ENCODE measurements around the gene PLEKHM2. TPM values are rescaled to one million over a fixed set of nuclear protein-coding genes. Genes with fewer than 3 reads are reported as not detected.

The PLEKHM2 gene
- total RNA-seq, 3 donors from 2014 or later (not counting 1 experiment from before 2014, with no cell fraction given) = 47.8 to 61.0 (median 50.9) TPM

- Histone ChIP-seq H3K4me3 (ENCODE audit: low read length) (no peak overlapping the region), H3K36me3 (ENCODE audit: control insufficient read depth, insufficient read depth, low read length) (peaks cover 41% of the 10 kb centered on the region), H3K27me3 (ENCODE audit: control insufficient read depth, insufficient read depth, low read length) (no peaks in the 10 kb centered on the region), H3K4me1 (ENCODE audit: control insufficient read depth, insufficient read depth, low read length) (no peaks in the 10 kb centered on the region), H3K27ac (ENCODE audit: low read length) (no peak overlapping the region), H3K9me3 (ENCODE audit: control insufficient read depth, insufficient read depth, low read length) (no peaks in the 10 kb centered on the region)
- H3K36me3 Mint-ChIP-seq = no peaks in the 10 kb centered on the region
- intact Hi-C loops (cut with micrococcal nuclease) = no loop called here
- no peak overlapping the region for H3K4me3 Mint-ChIP-seq
- H3K4me1 Mint-ChIP-seq = no peaks in the 10 kb centered on the region
- TF ChIP-seq CTCF (IDR thresholded peaks at IDR 0.05) = no peak
- ATAC-seq (no peak), DNase-seq (no peak)
- no peaks in the 10 kb centered on the region for H3K27me3 Mint-ChIP-seq (ENCODE audit: low read depth in 2 of 2)
- WGBS (ENCODE audit: insufficient coverage) = 96% methylated on average over 27 of the region's 27 CpGs
- no peak overlapping the region for H3K27ac Mint-ChIP-seq
- no peaks in the 10 kb centered on the region for H3K9me3 Mint-ChIP-seq
Measured at GRCh38 chr1:15733726-15734226, 49.7 kb downstream of the PLEKHM2 start.

- H3K27ac ChIP-seq (ENCODE audit: low read length) = no peak overlapping the region
- H3K4me1 ChIP-seq (ENCODE audit: control insufficient read depth, insufficient read depth, low read length) = no peaks in the 10 kb centered on the region
- 93% methylated on average over 13 of the region's 13 CpGs for WGBS (ENCODE audit: insufficient coverage)
- H3K27me3 ChIP-seq (ENCODE audit: control insufficient read depth, insufficient read depth, low read length) = no peaks in the 10 kb centered on the region
- no peaks in the 10 kb centered on the region for H3K36me3 Mint-ChIP-seq
- ATAC-seq (no peak), DNase-seq (no peak)
- no peak overlapping the region for H3K4me3 Mint-ChIP-seq
- intact Hi-C loops (cut with micrococcal nuclease) = no loop called here
- H3K4me1 Mint-ChIP-seq = no peaks in the 10 kb centered on the region
- H3K4me3 ChIP-seq (ENCODE audit: low read length) = no peak overlapping the region
- H3K36me3 ChIP-seq (ENCODE audit: control insufficient read depth, insufficient read depth, low read length) = peaks cover 35% of the 10 kb centered on the region
- H3K27ac Mint-ChIP-seq = no peak overlapping the region
- H3K27me3 Mint-ChIP-seq (ENCODE audit: low read depth in 2 of 2) = no peaks in the 10 kb centered on the region
- H3K9me3 Mint-ChIP-seq = no peaks in the 10 kb centered on the region
- H3K9me3 ChIP-seq (ENCODE audit: control insufficient read depth, insufficient read depth, low read length) = no peaks in the 10 kb centered on the region
- no peak for TF ChIP-seq CTCF (IDR thresholded peaks at IDR 0.05)
Measured at GRCh38 chr1:15734296-15734695, 50.2 kb downstream of the PLEKHM2 start.

- no peak for DNase-seq
- Histone ChIP-seq H3K4me1 (ENCODE audit: control insufficient read depth, insufficient read depth, low read length) (no peaks in the 10 kb centered on the region), H3K27ac (ENCODE audit: low read length) (no peak overlapping the region), H3K27me3 (ENCODE audit: control insufficient read depth, insufficient read depth, low read length) (no peaks in the 10 kb centered on the region), H3K9me3 (ENCODE audit: control insufficient read depth, insufficient read depth, low read length) (no peaks in the 10 kb centered on the region), H3K4me3 (ENCODE audit: low read length) (no peak overlapping the region), H3K36me3 (ENCODE audit: control insufficient read depth, insufficient read depth, low read length) (peaks cover 31% of the 10 kb centered on the region)
- Mint-ChIP-seq H3K4me3 (no peak overlapping the region), H3K4me1 (no peaks in the 10 kb centered on the region), H3K27me3 (ENCODE audit: low read depth in 2 of 2) (no peaks in the 10 kb centered on the region), H3K36me3 (no peaks in the 10 kb centered on the region), H3K27ac (no peak overlapping the region), H3K9me3 (no peaks in the 10 kb centered on the region)
- TF ChIP-seq CTCF (IDR thresholded peaks at IDR 0.05) = no peak
- WGBS (ENCODE audit: insufficient coverage) = 95% methylated on average over 17 of the region's 17 CpGs
- intact Hi-C loops (cut with micrococcal nuclease) = no loop called here
- ATAC-seq = no peak
Measured at GRCh38 chr1:15734901-15735300, 50.8 kb downstream of the PLEKHM2 start.

GRCh38 chr1:15735304-15736037 lies 51.4 kb downstream of the PLEKHM2 start:
- no peak overlapping the region for H3K27ac Mint-ChIP-seq
- H3K4me1 ChIP-seq (ENCODE audit: control insufficient read depth, insufficient read depth, low read length) = no peaks in the 10 kb centered on the region
- H3K4me3 Mint-ChIP-seq = no peak overlapping the region
- H3K4me1 Mint-ChIP-seq = no peaks in the 10 kb centered on the region
- no peak for DNase-seq
- H3K27me3 ChIP-seq (ENCODE audit: control insufficient read depth, insufficient read depth, low read length) = no peaks in the 10 kb centered on the region
- no peaks in the 10 kb centered on the region for H3K9me3 Mint-ChIP-seq
- ATAC-seq = no peak
- H3K27me3 Mint-ChIP-seq (ENCODE audit: low read depth in 2 of 2) = no peaks in the 10 kb centered on the region
- H3K27ac ChIP-seq (ENCODE audit: low read length) = no peak overlapping the region
- no peaks in the 10 kb centered on the region for H3K9me3 ChIP-seq (ENCODE audit: control insufficient read depth, insufficient read depth, low read length)
- no peaks in the 10 kb centered on the region for H3K36me3 Mint-ChIP-seq
- H3K4me3 ChIP-seq (ENCODE audit: low read length) = no peak overlapping the region
- TF ChIP-seq CTCF (IDR thresholded peaks at IDR 0.05) = no peak
- peaks cover 29% of the 10 kb centered on the region for H3K36me3 ChIP-seq (ENCODE audit: control insufficient read depth, insufficient read depth, low read length)
- 86% methylated on average over 12 of the region's 12 CpGs for WGBS (ENCODE audit: insufficient coverage)
- intact Hi-C loops (cut with micrococcal nuclease) = no loop called here
